ENCODE measurements around the gene RNMT.
"Not testable (repeated sequence)": the region's sequence is repeated elsewhere in the genome, so short reads cannot be mapped to it uniquely, and the experiment has no call there.

The RNMT gene

DNA sequence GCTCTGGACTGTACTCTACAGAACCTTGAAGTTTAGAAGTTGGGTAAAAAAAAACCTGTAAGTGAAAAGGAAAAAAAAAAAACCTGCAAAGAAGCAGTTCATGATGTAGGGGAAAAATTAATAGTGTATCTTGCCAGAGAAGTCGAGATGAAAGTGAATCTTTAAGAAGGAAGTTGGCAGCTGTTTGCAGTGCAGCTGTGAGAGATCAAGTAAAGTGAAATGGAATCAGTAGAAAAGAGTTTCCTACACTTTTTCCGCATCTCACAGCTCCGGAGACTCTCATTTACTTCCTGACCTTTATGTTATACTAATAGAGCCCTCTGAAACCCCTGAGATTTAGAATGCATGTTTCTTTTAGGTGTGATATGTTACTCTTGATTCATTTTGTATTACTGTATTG is 19.2 kb downstream of the RNMT start:
- H3K27me3 ChIP-seq (ENCODE audit: insufficient read depth, low read length) = no peaks in the 10 kb centered on the region
- no peaks in the 10 kb centered on the region for H3K4me1 ChIP-seq (ENCODE audit: insufficient read depth, low read length)
- H3K9ac ChIP-seq (ENCODE audit: low read depth, low read length) = no peak overlapping the region
- H3K9me3 ChIP-seq (ENCODE audit: insufficient read depth, low read depth, low read length) = no peaks in the 10 kb centered on the region
- H3K4me3 ChIP-seq (ENCODE audit: low read length) = no peak overlapping the region
- H3K36me3 ChIP-seq (ENCODE audit: insufficient read depth, low read depth, low read length) = peaks cover 85% of the 10 kb centered on the region
- H3K27ac ChIP-seq (ENCODE audit: low read length) = no peak overlapping the region

DNA sequence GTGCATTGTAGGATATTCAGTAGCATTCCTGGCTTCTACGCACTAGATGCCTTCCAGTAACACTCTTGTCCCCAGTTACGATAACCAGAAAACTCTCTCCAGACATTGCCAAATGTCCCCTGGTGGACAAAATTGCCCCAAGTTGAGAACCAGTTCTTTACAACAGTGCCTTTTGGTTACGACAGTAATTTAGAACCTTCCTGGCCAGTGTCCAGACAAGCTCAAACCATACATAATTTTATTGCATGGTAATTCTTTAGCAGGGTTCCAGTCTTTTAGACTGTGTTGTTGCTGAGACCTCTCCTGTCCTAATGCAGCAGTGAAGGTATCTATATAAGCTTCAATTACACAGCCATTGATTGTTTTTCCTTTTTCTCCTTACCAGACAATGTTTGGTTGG is 20.2 kb downstream of the RNMT start:
- Histone ChIP-seq H3K4me1 (ENCODE audit: insufficient read depth, low read length) (no peaks in the 10 kb centered on the region), H3K36me3 (ENCODE audit: insufficient read depth, low read depth, low read length) (peaks cover 75% of the 10 kb centered on the region), H3K27me3 (ENCODE audit: insufficient read depth, low read length) (no peaks in the 10 kb centered on the region), H3K9ac (ENCODE audit: low read depth, low read length) (no peak overlapping the region), H3K4me3 (ENCODE audit: low read length) (no peak overlapping the region), H3K27ac (ENCODE audit: low read length) (no peak overlapping the region), H3K9me3 (ENCODE audit: insufficient read depth, low read depth, low read length) (no peaks in the 10 kb centered on the region)

DNA sequence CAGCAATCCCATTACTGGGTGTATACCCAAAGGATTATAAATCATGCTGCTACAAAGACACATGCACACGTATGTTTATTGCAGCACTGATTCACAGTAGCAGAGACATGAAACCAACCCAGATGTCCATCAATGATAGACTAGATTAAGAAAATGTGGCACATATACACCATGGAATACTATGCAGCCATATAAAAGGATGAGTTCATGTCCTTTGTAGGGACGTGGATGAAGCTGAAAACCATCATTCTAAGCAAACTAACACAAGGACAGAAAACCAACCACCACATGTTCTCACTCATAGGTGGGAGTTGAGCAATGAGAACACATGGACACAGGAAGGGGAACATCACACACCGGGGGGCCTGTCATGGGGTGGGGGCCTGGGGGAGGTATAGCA is 25.1 kb downstream of the RNMT start:
- H3K36me3 ChIP-seq (ENCODE audit: insufficient read depth, low read depth, low read length) = peaks cover 75% of the 10 kb centered on the region
- not testable (repeated sequence) for H3K4me1 ChIP-seq (ENCODE audit: insufficient read depth, low read length); H3K9me3 ChIP-seq (ENCODE audit: insufficient read depth, low read depth, low read length)

DNA sequence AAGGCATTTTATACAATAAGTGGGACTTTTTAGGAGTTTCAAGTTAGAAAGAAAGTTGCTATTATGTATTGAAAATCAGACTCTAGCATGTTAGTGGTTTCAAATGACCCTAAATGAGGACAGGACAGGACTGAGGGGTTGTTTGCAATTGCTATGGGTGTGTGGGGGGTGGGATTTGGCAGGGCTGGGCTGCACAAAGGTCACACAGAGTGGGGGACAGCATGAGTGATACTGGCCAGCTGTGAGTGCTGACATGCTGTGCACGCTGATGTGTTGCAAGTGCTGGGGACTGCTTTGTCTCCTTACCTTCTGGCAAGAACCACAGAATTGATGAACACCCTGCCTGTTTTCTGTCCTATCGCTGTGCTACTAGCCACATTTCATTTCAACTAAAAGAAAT is 29.8 kb downstream of the RNMT start:
- Histone ChIP-seq H3K9ac (ENCODE audit: low read depth, low read length) (no peak overlapping the region), H3K4me1 (ENCODE audit: insufficient read depth, low read length) (no peaks in the 10 kb centered on the region), H3K27me3 (ENCODE audit: insufficient read depth, low read length) (no peaks in the 10 kb centered on the region), H3K4me3 (ENCODE audit: low read length) (no peak overlapping the region), H3K36me3 (ENCODE audit: insufficient read depth, low read depth, low read length) (peaks cover 75% of the 10 kb centered on the region), H3K9me3 (ENCODE audit: insufficient read depth, low read depth, low read length) (no peaks in the 10 kb centered on the region), H3K27ac (ENCODE audit: low read length) (no peak overlapping the region)

More for the DNA sequence above, 25.1 kb downstream of the RNMT start:
- not testable (repeated sequence) for H3K27me3 ChIP-seq (ENCODE audit: insufficient read depth, low read length); H3K4me3 ChIP-seq (ENCODE audit: low read length); H3K27ac ChIP-seq (ENCODE audit: low read length); H3K9ac ChIP-seq (ENCODE audit: low read depth, low read length)

DNA sequence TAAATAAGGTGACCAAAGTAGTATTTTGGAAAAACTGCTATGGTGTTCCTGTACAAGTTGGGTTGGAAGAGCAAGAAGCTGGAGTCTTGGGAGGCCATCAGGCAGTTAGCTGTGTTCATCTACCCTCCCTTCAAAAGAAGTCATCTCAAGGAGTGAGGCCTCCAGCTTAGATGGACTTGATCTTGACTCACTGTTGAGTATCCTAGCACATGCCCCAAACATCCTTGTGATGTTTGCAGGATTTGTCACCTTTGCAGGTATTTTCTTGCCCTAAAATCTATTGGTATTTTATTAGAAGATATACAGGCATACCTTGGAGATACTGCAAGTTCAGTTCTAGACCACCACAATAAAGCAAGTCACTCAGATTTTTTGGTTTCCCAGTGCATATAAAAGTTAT is 30.2 kb downstream of the RNMT start:
- no peaks in the 10 kb centered on the region for H3K27me3 ChIP-seq (ENCODE audit: insufficient read depth, low read length)
- no peak overlapping the region for H3K27ac ChIP-seq (ENCODE audit: low read length)
- no peak overlapping the region for H3K9ac ChIP-seq (ENCODE audit: low read depth, low read length)
- H3K9me3 ChIP-seq (ENCODE audit: insufficient read depth, low read depth, low read length) = no peaks in the 10 kb centered on the region
- H3K36me3 ChIP-seq (ENCODE audit: insufficient read depth, low read depth, low read length) = peaks cover 75% of the 10 kb centered on the region
- H3K4me3 ChIP-seq (ENCODE audit: low read length) = no peak overlapping the region
- no peaks in the 10 kb centered on the region for H3K4me1 ChIP-seq (ENCODE audit: insufficient read depth, low read length)

DNA sequence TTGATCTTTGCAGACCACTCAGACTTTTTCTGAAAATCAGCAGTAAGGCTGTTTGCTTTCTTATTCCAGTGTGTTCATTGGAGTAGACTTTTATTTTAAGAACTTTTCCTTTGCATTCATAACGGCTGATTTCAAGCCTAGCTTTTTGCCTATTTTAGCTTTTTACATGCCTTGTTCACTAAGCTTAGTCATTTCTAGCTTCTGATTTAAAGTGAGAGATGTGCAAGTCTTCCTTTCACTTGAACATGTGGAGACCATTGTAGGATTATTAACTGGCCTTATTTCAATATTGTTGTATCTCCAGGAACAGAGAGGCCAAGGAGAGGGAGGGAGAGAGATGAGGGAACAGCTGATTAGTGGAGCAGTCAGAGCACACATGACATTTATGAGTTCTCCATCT is 32.1 kb downstream of the RNMT start:
- H3K9me3 ChIP-seq (ENCODE audit: insufficient read depth, low read depth, low read length) = no peaks in the 10 kb centered on the region

DNA sequence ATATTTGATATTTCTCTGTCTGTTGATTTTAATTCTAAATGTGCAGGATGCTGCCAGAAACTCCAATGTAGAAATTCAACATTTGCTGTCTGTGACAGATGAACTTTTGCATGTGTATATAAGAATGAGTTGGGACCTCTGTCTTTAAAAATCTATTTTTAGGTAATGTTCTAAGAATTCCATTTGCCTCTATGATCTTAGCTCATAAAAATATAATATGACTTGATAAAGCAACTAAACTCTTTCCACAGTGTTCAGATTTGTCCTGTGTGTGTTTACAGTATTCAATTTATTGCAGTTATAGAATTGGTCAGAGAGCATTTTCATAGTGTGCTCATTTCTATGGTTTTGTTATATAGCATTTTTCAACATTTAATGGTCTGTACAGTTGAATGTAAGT is 33.6 kb downstream of the RNMT start:
- no peaks in the 10 kb centered on the region for H3K4me1 ChIP-seq (ENCODE audit: insufficient read depth, low read length)
- H3K9ac ChIP-seq (ENCODE audit: low read depth, low read length) = no peak overlapping the region
- no peak overlapping the region for H3K27ac ChIP-seq (ENCODE audit: low read length)
- H3K27me3 ChIP-seq (ENCODE audit: insufficient read depth, low read length) = no peaks in the 10 kb centered on the region
- no peak overlapping the region for H3K4me3 ChIP-seq (ENCODE audit: low read length)
- peaks cover 66% of the 10 kb centered on the region for H3K36me3 ChIP-seq (ENCODE audit: insufficient read depth, low read depth, low read length)
- peaks cover 8% of the 10 kb centered on the region; the same call in 1 of the 2 replicates for H3K9me3 ChIP-seq (ENCODE audit: insufficient read depth, low read depth, low read length)

More for the DNA sequence above, 32.1 kb downstream of the RNMT start:
- H3K27ac ChIP-seq (ENCODE audit: low read length) = no peak overlapping the region
- no peak overlapping the region for H3K9ac ChIP-seq (ENCODE audit: low read depth, low read length)
- H3K36me3 ChIP-seq (ENCODE audit: insufficient read depth, low read depth, low read length) = peaks cover 71% of the 10 kb centered on the region
- H3K4me1 ChIP-seq (ENCODE audit: insufficient read depth, low read length) = no peaks in the 10 kb centered on the region
- H3K27me3 ChIP-seq (ENCODE audit: insufficient read depth, low read length) = no peaks in the 10 kb centered on the region
- H3K4me3 ChIP-seq (ENCODE audit: low read length) = no peak overlapping the region

DNA sequence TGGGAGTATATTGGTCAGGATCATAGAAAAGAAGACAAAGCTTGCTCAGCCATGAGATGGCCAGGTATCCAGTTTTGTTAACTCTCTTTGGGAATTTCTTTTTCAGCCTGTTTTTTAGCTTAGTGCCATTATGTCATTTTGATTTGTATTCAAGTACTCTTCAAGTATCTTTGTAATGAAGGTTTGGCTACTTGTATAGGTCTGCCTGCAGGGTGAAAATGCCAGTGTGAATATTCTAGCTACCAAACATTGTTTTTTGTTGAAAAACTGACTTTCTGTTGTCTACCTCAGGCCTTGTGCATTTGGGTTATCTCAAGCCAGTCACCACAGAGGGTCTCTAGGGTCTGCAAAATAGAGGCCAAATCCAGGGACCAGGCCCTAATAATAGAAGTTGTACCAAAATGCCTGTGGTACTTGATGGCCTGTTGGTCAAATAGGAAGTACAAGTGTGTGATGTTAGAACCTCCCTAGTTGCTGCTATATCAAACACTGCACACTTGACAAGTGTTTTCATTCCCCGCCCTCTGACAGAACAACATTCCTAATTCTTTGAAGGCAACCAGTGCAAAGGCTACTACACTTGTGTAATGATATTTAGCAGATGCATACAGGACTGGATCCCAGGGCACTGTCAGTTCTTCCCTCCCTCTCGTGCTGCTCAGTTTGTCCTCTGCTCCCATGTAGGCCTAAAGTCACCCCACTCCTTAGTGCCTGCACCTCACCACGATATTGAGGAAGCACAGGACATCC is 36.4 kb downstream of the RNMT start:
- Histone ChIP-seq H3K4me1 (ENCODE audit: insufficient read depth, low read length) (no peaks in the 10 kb centered on the region), H3K4me3 (ENCODE audit: low read length) (no peak overlapping the region), H3K36me3 (ENCODE audit: insufficient read depth, low read depth, low read length) (peaks cover 42% of the 10 kb centered on the region), H3K27me3 (ENCODE audit: insufficient read depth, low read length) (no peaks in the 10 kb centered on the region), H3K27ac (ENCODE audit: low read length) (no peak overlapping the region), H3K9me3 (ENCODE audit: insufficient read depth, low read depth, low read length) (peaks cover 31% of the 10 kb centered on the region; the same call in 1 of the 2 replicates), H3K9ac (ENCODE audit: low read depth, low read length) (no peak overlapping the region)

DNA sequence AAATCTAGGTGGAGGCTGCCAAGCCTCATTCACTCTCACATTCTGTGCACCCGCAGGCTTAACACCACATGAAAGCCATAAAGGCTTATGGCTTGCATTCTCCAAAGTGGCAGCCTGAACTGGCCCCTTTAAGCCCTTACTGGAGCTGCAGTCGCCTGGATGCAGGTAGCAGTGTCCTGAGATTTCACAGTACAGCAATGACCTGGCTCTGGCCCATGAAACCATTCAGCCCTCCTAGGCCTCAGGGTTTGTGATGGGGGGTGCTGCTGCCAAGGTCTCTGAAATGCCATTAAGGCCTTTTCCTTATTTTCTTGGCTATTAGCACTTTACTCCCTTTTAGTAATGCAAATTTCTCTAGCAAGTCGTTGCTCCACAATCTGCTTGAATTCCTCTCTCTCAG is 48.6 kb downstream of the RNMT start:
- no peaks in the 10 kb centered on the region; the same call in 1 of the 2 replicates for H3K9me3 ChIP-seq (ENCODE audit: insufficient read depth, low read depth, low read length)
- no peaks in the 10 kb centered on the region for H3K36me3 ChIP-seq (ENCODE audit: insufficient read depth, low read depth, low read length)
- no peak overlapping the region for H3K9ac ChIP-seq (ENCODE audit: low read depth, low read length)
- H3K4me3 ChIP-seq (ENCODE audit: low read length) = no peak overlapping the region
- H3K4me1 ChIP-seq (ENCODE audit: insufficient read depth, low read length) = peaks cover 4% of the 10 kb centered on the region; the same call in 1 of the 2 replicates
- no peaks in the 10 kb centered on the region for H3K27me3 ChIP-seq (ENCODE audit: insufficient read depth, low read length)
- H3K27ac ChIP-seq (ENCODE audit: low read length) = no peak overlapping the region

DNA sequence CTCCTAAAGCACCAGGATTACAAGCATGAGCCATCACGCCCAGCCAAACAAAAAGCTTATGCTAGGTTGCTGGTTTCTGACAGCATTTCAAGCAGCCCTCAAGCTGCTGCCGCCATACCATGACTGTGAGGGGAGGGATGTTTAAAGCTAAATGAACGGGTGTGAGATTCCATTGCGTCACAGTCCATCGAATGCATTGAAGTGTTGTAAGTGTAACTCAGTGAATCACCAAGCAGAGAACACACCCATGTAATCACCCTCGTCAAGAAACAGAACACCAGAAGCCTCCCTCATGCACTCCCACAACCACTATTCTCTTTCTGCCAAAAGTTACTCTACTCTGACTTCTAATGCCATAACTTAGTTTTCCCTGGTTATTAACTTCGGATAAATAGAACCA is 64.7 kb downstream of the RNMT start:
- Histone ChIP-seq H3K27ac (ENCODE audit: low read length) (no peak overlapping the region), H3K9me3 (ENCODE audit: insufficient read depth, low read depth, low read length) (no peaks in the 10 kb centered on the region), H3K4me1 (ENCODE audit: insufficient read depth, low read length) (no peaks in the 10 kb centered on the region; the same call in 1 of the 2 replicates), H3K4me3 (ENCODE audit: low read length) (no peak overlapping the region), H3K36me3 (ENCODE audit: insufficient read depth, low read depth, low read length) (no peaks in the 10 kb centered on the region), H3K27me3 (ENCODE audit: insufficient read depth, low read length) (no peaks in the 10 kb centered on the region), H3K9ac (ENCODE audit: low read depth, low read length) (no peak overlapping the region)

DNA sequence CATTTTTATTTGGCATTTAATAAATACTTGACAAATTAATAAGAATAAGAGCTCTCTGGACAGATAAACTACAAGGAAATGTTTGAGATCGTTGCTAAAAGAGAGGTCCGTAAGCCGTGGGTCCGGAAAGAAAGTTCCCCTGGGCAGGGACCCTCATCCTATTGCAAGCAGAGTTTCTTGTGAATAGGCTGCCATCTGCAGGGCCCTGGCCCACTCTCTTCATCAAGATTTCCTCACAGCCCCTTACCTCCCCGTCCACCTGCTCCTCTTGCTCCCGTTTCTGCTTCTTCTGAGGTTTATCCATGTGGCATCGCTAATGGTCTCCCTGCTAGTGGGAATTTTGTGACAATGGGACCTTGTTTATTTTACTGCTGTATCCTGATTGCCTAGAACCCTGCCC is 67.3 kb downstream of the RNMT start:
- Histone ChIP-seq H3K4me3 (ENCODE audit: low read length) (no peak overlapping the region), H3K27ac (ENCODE audit: low read length) (no peak overlapping the region), H3K27me3 (ENCODE audit: insufficient read depth, low read length) (0 out of 2 replicates have a peak, but pooled peaks cover 1% of the 10 kb centered on the region), H3K9ac (ENCODE audit: low read depth, low read length) (no peak overlapping the region), H3K36me3 (ENCODE audit: insufficient read depth, low read depth, low read length) (no peaks in the 10 kb centered on the region), H3K4me1 (ENCODE audit: insufficient read depth, low read length) (no peaks in the 10 kb centered on the region; the same call in 1 of the 2 replicates), H3K9me3 (ENCODE audit: insufficient read depth, low read depth, low read length) (no peaks in the 10 kb centered on the region)

DNA sequence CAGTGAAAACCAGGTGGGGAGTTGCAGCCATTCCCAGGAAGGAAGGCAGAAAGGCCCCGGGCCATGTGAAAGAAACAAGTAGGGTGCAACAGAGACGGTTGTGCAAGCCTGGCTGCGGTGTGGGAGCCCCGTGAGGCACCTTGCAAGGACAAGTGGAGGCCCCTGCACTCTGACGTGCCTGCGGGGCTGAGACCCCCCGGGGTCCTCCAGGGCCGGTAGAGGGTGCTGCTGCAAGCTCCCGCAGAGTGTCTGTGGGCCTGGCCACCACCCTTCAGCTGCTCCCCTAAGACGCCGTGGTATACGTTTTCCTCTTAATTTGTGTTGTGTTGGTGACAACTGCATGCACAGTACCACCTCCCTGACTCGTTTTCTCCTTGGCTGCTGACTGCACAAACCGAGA is 70.0 kb downstream of the RNMT start:
- Histone ChIP-seq H3K4me3 (ENCODE audit: low read length) (no peak overlapping the region), H3K36me3 (ENCODE audit: insufficient read depth, low read depth, low read length) (no peaks in the 10 kb centered on the region), H3K9ac (ENCODE audit: low read depth, low read length) (no peak overlapping the region), H3K27ac (ENCODE audit: low read length) (no peak overlapping the region), H3K9me3 (ENCODE audit: insufficient read depth, low read depth, low read length) (no peaks in the 10 kb centered on the region), H3K4me1 (ENCODE audit: insufficient read depth, low read length) (peaks cover 8% of the 10 kb centered on the region; the same call in 1 of the 2 replicates), H3K27me3 (ENCODE audit: insufficient read depth, low read length) (peaks cover 24% of the 10 kb centered on the region)
